GM12865 (cell line): ENCODE data around the gene SFT2D3.
A peak's percentile ranks its signal among the peaks of the same experiment; 100 is the strongest.

Source experiments
- DNase-seq: peaks from one replicate; pipeline ENCODE4 v3.0.0; 2010; ENCODE audit warnings: low read depth
- H3K4me3 ChIP-seq: 2 replicates; pipeline ENCODE4 v1.5.1; 2011; ENCODE audit warnings: mild to moderate bottlenecking, low read depth, low read length, control low read depth
- TF ChIP-seq, protein P1 (sequence below): IDR thresholded peaks from 2 replicates; pipeline ENCODE4 v1.5.1; 2011; ENCODE audit warnings: low read length, control low read depth, low read depth, inconsistent platforms; ENCODE audit not compliant: insufficient read depth; ENCODE audit errors: missing control alignments

The SFT2D3 gene

DNA sequence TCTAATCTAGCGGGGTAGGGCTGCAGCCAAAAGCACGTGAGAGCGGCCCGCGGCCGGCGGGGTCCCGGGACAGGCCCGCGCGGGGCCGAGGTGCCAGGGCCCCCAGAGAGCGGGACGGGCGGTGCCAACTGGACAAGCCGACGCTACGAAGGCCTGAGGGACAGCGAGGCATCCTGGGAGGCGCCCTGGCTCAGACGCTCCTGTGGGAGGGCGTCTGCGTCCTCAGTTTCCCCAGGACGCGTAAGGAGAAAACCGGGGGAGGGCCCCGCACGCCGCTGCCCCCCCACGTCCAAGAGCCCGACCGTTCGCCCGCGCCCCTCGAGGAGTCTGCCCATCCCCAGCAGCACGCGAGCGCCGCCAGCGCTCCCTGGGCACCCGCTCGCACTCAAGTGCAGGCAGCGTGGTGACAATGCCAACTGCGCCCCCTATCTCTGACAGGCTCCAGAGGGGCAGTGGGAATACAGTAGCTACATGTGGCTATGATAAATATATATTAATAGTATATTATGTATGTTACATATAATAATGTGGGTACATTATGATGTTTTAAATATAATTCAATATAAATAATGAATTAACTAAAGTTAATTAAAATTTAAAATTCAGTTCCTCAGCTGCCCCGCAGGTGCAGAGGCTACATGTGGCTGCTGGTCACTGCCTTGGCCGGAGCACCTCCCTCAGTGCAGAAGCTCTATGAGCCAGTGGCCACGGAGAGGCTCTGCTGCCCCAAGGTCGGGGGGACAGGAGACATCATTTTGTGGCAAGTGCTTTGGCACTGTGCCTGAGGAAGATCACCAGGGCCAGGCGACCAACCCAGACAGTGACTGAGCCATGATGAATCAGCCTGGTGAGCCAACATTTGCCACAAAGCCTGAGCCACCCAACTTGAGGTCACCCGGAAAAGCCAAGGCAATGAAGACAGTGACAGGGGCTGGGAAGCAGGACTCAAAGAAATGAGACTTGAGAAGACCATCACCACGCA is 5.5 kb upstream of the SFT2D3 start:
- TF ChIP-seq, protein P1, sequence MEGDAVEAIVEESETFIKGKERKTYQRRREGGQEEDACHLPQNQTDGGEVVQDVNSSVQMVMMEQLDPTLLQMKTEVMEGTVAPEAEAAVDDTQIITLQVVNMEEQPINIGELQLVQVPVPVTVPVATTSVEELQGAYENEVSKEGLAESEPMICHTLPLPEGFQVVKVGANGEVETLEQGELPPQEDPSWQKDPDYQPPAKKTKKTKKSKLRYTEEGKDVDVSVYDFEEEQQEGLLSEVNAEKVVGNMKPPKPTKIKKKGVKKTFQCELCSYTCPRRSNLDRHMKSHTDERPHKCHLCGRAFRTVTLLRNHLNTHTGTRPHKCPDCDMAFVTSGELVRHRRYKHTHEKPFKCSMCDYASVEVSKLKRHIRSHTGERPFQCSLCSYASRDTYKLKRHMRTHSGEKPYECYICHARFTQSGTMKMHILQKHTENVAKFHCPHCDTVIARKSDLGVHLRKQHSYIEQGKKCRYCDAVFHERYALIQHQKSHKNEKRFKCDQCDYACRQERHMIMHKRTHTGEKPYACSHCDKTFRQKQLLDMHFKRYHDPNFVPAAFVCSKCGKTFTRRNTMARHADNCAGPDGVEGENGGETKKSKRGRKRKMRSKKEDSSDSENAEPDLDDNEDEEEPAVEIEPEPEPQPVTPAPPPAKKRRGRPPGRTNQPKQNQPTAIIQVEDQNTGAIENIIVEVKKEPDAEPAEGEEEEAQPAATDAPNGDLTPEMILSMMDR = peak; percentile 17
- no peak overlapping the region for H3K4me3 ChIP-seq
- DNase-seq = peak; percentile 26

DNA sequence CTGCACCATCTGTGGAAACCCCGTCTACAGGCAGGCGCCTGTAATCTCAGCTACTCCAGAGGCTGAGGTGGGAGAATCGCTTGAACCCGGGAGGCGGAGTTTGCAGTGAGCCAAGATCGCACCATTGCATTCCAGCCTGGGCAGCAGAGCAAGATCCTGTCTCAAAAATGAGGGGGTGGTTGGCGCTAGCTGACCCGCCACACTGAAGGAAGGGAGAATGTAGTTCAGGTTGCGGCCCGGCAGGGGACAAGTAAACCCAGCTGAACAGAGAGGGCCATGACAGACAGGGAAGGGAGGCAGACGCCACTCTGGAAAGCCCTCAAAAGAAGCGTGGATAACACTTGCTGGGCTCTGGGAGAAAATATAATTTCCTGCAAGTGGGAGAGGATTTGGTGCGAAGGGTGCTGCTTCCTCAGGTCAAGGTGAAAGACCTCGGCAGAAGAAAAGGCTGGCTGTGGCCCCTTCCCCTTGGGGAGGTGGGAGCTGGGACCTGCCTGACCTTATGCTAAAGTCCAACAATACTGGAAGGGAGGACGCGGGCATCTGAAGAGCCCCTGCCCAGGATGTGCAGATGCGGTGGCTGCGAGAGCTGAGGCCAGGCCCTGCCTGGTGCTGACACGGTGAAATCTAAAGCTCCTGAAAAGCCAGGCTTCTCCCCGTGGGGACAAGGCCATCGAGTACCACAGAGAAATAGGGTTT is 3.7 kb upstream of the SFT2D3 start:
- no peak overlapping the region for H3K4me3 ChIP-seq
- DNase-seq = no peak
- TF ChIP-seq, protein P1 = no peak

DNA sequence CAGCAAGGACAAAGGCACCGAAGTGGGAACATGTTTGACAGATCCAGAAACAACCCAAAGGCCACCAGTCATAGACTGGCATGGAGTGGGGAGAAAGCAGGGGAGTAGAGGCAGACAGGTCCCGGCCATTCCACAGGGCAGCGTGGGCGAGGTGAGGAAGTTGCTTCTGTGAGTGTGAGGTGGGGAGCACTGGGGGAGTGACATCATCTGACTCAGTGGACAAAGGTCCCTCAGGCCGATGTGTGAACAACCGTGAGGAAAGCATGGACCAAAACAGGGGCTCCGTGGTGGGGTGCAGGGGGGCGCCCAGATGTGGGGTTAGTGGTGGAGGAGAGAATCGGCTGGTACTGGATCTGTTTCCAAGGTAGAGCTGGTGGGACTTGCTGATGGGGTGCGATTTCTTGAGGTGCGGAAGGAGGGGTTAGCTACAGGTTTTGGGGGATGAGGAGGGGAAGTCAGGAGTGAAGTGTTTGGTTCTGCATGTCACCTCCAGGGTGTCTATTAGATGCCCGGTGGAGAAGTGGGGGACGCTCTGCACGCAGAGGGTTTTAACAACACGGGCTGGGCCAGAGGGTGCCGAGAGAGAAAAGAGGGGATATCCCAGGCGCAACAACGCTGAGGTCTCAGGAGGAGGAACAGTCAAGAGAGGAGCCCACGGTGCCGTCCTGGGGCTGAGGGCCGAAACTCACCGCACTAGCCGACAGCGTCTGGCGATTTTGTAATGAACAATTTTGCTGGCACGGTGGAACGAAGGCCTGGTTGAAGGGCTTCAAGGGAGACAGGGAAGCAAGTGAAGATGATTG is 2.5 kb upstream of the SFT2D3 start:
- H3K4me3 ChIP-seq = no peak overlapping the region
- TF ChIP-seq, protein P1 = no peak
- no peak for DNase-seq

DNA sequence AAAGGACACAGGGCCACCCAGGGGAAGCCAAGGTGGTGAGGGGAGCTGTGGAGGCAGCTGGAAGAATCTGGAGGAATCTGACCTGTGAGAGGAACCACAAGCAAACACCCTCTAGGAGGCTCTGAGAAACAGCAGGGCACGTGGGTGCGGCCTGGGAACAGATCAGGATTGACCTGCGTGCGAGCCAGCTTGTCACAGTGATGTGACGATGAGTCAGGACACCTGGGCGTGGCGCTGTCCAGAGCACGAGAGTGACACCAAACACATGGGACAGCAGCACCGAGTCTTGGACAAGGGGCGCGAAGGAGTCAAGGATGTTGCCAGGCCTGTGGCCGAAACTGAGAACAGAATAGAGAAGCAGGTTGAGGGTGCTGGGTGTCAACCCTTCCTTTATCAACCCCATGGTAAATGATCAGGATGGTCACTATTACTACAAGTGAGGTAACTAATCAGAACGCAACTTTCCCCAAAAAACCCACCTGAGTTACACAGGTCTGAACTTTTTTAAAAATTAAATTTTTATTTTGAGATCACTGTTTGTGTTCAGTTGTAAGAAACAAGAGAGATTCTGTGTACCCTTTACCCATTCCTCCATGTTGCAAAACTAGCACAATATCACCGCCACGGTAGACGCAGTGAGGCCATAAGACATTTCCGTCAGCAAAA is 637 bp upstream of the SFT2D3 start:
- peak; percentile 98 for DNase-seq
- H3K4me3 ChIP-seq = peak overlapping the region; percentile 73
- TF ChIP-seq, protein P1 = peak; percentile 16

DNA sequence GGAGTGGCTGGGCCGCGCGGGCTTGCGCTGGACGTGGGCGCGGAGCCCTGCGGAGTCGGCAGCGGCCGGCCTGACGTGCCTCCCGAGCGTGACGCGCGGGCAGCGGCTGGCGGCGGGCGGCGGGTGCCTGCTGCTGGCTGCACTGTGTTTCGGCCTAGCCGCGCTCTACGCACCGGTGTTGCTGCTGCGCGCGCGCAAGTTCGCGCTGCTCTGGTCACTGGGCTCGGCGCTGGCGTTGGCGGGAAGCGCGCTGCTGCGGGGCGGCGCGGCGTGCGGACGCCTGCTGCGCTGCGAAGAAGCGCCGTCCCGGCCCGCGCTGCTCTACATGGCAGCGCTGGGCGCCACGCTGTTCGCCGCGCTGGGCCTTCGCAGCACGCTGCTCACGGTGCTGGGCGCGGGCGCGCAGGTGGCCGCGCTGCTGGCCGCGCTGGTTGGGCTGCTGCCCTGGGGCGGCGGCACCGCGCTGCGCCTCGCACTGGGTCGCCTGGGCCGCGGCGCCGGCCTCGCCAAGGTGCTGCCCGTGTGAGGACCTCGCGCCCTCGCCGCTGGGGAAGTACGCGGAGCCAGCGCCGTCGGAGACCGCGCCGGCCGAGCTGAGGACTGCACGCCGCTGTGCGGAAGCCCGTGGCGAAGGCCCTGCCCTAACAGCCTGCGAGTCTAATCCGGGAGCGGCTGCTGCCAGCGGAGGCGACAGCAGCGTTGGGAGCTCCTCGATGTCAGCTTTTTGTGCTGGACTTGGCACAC is 526 bp downstream of the SFT2D3 start:
- TF ChIP-seq, protein P1 = peak; percentile 18
- peak overlapping the region; percentile 73 for H3K4me3 ChIP-seq
- DNase-seq = peak; percentile 93
